LNCAP (cell line): Measurements from ENCODE around the gene PP2D1.

Experiments used
- CTCF ChIP-seq: fragments of 450-650 bp; IDR thresholded peaks from 2 replicates; pipeline ENCODE4 v1.5.1; 2017; ENCODE audit warnings: mild to moderate bottlenecking

PP2D1 gene

DNA sequence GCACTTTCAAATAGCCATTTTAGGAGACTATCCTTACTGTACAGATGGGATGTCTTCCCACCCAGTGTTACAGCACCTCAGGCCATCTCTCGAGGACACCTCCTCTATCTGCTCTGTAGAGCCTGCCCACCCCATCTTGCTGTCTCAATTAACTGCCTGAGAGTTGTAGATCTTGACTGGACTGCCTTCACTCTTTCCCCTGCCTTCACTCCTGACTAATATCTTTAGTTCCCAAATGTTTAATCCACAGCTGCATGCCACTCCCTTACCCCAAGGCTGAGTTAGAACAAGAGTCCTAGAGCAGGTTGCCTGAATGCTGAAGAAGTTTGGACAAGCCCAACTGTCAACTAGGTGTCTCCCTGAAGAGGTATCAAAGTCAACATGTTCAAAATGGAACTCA lies 1.3 kb upstream of the PP2D1 start:
- no peak for TF ChIP-seq CTCF

DNA sequence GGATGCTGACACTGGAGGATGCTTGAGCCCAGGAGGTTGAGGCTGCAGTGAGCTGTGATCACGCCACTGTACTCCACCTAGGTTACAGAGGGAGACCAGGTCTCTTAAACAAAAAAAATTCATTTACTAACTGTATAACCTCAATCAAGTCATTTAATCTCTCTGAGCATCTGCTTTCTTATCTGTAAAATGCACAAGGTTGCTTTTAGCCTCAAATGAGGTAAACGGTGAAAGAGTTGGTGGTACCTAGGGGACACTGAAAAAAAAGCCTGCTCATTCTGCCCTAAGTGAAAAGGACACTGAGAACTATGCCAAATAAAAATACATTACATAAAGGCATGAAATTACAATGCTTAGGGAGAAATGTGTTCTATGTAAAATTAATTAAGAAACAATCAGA lies 3.4 kb downstream of the PP2D1 start:
- no peak for TF ChIP-seq CTCF

- TF ChIP-seq CTCF: no peak
Observed at GRCh38 chr3:20007960-20008359, 4.1 kb downstream of the PP2D1 start.

DNA sequence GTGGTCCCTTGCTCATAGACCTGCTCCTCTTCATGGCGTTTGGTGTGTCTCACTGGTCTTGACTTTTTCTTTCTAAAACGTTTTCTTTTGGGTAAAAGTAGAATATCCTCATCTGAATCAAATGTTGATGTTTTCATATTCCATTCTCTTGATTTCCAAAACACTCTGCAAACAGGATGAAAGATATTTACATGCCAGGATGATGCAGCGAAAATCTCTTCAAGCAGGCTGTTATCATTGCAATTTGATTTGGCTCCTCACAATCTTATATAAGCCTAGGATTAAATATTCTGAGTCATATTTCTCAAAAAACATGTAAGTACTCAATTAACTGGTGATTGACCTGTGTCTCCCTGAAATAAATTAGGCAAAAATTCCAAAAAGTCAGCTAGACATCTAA lies 10.1 kb downstream of the PP2D1 start:
- no peak for TF ChIP-seq CTCF

DNA sequence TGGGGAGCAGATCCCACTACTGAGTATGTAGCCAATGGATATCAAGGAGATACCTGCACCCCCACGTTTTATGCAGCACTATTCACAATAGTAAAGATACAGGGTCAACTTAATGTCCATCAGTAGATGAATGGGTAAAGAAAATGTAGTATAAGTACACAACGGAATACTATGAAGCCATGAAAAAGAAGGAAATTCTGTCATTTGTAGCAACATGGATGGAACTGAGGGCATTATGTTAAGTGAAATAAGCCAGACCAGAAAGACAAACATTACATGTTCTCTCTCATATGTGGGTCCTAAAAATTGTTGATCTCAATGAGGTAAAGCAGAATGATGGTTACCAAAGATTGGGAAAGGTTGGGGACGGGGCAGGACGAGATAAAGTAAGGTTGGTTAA lies 14.6 kb downstream of the PP2D1 start:
- no peak for TF ChIP-seq CTCF

DNA sequence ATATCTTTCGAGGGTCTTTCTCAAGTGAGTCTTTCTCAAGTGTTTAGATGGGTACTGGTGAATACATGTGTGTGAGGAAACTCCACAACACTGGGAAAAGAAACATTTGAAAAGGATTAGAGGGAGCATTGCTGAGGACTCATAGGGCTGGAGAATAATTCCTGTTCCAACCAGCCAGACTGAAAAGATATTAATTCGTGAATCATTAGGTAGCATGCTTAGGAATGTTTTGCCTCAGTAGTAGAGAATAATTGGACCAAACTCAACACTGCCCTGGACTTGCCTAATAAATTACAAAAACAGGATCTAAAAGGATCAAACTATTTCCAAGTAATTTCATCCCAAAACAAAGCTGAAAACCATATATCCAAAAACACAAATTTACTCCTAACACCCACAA lies 17.3 kb downstream of the PP2D1 start:
- no peak for TF ChIP-seq CTCF

GRCh38 chr3:19972054-19972453 lies 40.0 kb downstream of the PP2D1 start:
- TF ChIP-seq CTCF: no peak

DNA sequence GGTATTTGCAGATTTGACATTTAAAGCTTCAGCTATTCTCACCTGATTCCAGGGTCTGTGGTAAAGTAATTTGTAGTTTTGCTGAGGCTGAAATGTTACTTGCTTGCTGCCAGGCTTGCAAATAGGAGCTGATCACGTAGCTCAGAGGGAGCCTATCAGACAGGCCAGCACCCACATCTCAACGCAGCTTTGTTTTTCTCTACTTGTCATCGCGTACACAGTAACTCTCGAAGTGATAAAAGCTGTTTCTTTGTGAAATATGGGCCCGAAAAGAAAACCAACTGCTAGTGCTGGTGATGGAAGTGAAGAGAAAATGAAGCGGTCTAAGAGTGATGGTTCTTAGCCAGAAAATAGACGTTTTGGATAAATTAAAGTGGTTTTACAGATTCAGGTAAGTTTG lies 41.7 kb downstream of the PP2D1 start:
- no peak for TF ChIP-seq CTCF
